ENCODE measurements around the gene HES4. TPM values are rescaled to one million over a fixed set of nuclear protein-coding genes. Genes with fewer than 3 reads are reported as not detected.

HES4 gene
- total and polyA plus RNA-seq, 2 of the 13 experiments (the other 11 are each of a cell fraction or from before 2014, with no cell fraction given): 8.8 to 10.6 TPM

DNA sequence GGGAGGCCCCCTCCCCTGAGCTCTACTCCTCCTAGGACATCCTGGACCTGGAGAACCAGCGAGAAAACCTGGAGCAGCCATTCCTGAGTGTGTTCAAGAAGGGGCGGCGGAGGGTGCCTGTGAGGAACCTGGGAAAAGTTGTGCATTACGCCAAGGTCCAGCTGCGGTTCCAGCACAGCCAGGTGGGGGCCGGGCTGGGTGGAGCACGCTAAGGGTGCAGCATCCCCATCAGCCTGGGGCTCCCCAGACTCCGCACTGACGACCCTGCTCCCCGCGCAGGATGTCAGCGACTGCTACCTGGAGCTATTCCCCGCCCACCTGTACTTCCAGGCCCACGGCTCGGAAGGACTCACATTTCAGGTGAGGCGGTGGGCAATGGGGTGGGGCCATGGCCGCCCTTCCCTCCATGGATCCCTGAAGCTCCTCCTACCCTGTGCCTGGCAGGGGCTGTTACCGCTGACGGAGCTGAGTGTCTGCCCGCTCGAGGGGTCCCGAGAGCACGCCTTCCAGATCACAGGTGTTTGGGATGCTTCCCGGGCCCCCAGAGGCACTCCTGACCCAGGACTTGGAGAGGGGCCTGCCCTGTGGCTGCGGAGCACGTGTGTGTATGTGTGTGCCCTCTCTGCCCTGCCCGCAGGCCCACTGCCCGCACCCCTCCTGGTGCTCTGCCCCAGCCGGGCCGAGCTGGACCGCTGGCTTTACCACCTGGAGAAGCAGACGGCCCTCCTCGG lies 29.5 kb downstream of the HES4 start:
- WGBS (ENCODE audit: low lambda C conversion rate): 91% methylated on average over 14 of the region's 33 CpGs
- no peak for ATAC-seq
- H2AFZ ChIP-seq (ENCODE audit: low read length): no peak overlapping the region
- H3K4me1 ChIP-seq (ENCODE audit: insufficient read depth, low read length): peaks cover 24% of the 10 kb centered on the region
- no peaks in the 10 kb centered on the region for H3K36me3 ChIP-seq (replicated peaks in 1 of 2; ENCODE audit: control insufficient read depth in 1 of 2, insufficient read depth in 2 of 2, low read length in 2 of 2)
- in situ Hi-C loops (cut with HindIII; ENCODE audit: extremely low pct_ligation_motif_present, low pct_unique_long_range_greater_than_20kb): no loop called here
- no peak overlapping the region for H3K4me2 ChIP-seq (ENCODE audit: low read depth, low read length)
- H3K79me2 ChIP-seq (ENCODE audit: insufficient read depth, low read length): no peaks in the 10 kb centered on the region
- no peak for DNase-seq (ENCODE audit: low spot score)
- no peak overlapping the region for H3K4me3 ChIP-seq (replicated peaks in 1 of 3; ENCODE audit: insufficient read depth in 1 of 3, low read depth in 2 of 3, low read length in 3 of 3)
- ChIA-PET POLR2A (no interaction called here), CTCF (ENCODE audit: low intra/inter-chr PET ratio, low total read pairs) (no interaction called here)
- intact Hi-C loops (cut with micrococcal nuclease; ENCODE audit: unreplicated experiment): no loop called here
- H3K9me3 ChIP-seq (ENCODE audit: low read length): no peaks in the 10 kb centered on the region
- BruUV-seq (replicated peaks): no TSS peak
- no peak overlapping the region for H3K27ac ChIP-seq (ENCODE audit: extremely low read length, insufficient read depth, low read length)
- H3K9ac ChIP-seq (ENCODE audit: insufficient read depth, low read depth, low read length): no peak overlapping the region
- FAIRE-seq: no peak
- no peaks in the 10 kb centered on the region for H4K20me1 ChIP-seq (ENCODE audit: insufficient read depth, low read length)
- TF ChIP-seq AGO2 (optimal IDR thresholded peaks at IDR 0.05; ENCODE audit: low read depth, low read length): no peak
- TF ChIP-seq TEAD2 (CRISPR knock-in tag; IDR thresholded peaks at IDR 0.05): no peak
- no peak for TF ChIP-seq ZNF496 (CRISPR knock-in tag; IDR thresholded peaks at IDR 0.05; ENCODE audit: insufficient replicate concordance)
- TF ChIP-seq, protein P1, sequence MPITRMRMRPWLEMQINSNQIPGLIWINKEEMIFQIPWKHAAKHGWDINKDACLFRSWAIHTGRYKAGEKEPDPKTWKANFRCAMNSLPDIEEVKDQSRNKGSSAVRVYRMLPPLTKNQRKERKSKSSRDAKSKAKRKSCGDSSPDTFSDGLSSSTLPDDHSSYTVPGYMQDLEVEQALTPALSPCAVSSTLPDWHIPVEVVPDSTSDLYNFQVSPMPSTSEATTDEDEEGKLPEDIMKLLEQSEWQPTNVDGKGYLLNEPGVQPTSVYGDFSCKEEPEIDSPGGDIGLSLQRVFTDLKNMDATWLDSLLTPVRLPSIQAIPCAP (CRISPR knock-in tag; IDR thresholded peaks at IDR 0.05; ENCODE audit: low read depth): no peak
- TF ChIP-seq ZBTB1 (CRISPR knock-in tag; IDR thresholded peaks at IDR 0.05; ENCODE audit: borderline replicate concordance): no peak
- TF ChIP-seq, protein P2, sequence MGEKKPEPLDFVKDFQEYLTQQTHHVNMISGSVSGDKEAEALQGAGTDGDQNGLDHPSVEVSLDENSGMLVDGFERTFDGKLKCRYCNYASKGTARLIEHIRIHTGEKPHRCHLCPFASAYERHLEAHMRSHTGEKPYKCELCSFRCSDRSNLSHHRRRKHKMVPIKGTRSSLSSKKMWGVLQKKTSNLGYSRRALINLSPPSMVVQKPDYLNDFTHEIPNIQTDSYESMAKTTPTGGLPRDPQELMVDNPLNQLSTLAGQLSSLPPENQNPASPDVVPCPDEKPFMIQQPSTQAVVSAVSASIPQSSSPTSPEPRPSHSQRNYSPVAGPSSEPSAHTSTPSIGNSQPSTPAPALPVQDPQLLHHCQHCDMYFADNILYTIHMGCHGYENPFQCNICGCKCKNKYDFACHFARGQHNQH (CRISPR knock-in tag; IDR thresholded peaks at IDR 0.05): no peak
- no peak for TF ChIP-seq PITX1 (CRISPR knock-in tag; IDR thresholded peaks at IDR 0.05)
- TF ChIP-seq, protein P3, sequence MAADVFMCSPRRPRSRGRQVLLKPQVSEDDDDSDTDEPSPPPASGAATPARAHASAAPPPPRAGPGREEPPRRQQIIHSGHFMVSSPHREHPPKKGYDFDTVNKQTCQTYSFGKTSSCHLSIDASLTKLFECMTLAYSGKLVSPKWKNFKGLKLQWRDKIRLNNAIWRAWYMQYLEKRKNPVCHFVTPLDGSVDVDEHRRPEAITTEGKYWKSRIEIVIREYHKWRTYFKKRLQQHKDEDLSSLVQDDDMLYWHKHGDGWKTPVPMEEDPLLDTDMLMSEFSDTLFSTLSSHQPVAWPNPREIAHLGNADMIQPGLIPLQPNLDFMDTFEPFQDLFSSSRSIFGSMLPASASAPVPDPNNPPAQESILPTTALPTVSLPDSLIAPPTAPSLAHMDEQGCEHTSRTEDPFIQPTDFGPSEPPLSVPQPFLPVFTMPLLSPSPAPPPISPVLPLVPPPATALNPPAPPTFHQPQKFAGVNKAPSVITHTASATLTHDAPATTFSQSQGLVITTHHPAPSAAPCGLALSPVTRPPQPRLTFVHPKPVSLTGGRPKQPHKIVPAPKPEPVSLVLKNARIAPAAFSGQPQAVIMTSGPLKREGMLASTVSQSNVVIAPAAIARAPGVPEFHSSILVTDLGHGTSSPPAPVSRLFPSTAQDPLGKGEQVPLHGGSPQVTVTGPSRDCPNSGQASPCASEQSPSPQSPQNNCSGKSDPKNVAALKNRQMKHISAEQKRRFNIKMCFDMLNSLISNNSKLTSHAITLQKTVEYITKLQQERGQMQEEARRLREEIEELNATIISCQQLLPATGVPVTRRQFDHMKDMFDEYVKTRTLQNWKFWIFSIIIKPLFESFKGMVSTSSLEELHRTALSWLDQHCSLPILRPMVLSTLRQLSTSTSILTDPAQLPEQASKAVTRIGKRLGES (CRISPR knock-in tag; IDR thresholded peaks at IDR 0.05; ENCODE audit: borderline replicate concordance): no peak
- TF ChIP-seq KDM3A (CRISPR knock-in tag; IDR thresholded peaks at IDR 0.05; ENCODE audit: low read depth): no peak
- TF ChIP-seq NAIF1 (CRISPR knock-in tag; IDR thresholded peaks at IDR 0.05; ENCODE audit: borderline replicate concordance): no peak
- TF ChIP-seq ZNF253 (CRISPR knock-in tag; IDR thresholded peaks at IDR 0.05; ENCODE audit: borderline replicate concordance): no peak
- TF ChIP-seq, protein P4, sequence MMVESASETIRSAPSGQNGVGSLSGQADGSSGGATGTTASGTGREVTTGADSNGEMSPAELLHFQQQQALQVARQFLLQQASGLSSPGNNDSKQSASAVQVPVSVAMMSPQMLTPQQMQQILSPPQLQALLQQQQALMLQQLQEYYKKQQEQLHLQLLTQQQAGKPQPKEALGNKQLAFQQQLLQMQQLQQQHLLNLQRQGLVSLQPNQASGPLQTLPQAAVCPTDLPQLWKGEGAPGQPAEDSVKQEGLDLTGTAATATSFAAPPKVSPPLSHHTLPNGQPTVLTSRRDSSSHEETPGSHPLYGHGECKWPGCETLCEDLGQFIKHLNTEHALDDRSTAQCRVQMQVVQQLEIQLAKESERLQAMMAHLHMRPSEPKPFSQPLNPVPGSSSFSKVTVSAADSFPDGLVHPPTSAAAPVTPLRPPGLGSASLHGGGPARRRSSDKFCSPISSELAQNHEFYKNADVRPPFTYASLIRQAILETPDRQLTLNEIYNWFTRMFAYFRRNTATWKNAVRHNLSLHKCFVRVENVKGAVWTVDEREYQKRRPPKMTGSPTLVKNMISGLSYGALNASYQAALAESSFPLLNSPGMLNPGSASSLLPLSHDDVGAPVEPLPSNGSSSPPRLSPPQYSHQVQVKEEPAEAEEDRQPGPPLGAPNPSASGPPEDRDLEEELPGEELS (CRISPR knock-in tag; IDR thresholded peaks at IDR 0.05): no peak
- TF ChIP-seq ZNF562 (CRISPR knock-in tag; IDR thresholded peaks at IDR 0.05; ENCODE audit: borderline replicate concordance): no peak
- no peak for TF ChIP-seq ATF1 (CRISPR knock-in tag; IDR thresholded peaks at IDR 0.05)
- H3K27me3 ChIP-seq (ENCODE audit: control insufficient read depth in 1 of 2, insufficient read depth in 2 of 2, low read length in 2 of 2): no peaks in the 10 kb centered on the region; a peak in 1 of 5 replicates

Data from HepG2 (cell line).